T-helper 1 cell treated with Interleukin-12 subunit alpha and Interleukin-12 subunit beta and Interleukin-4 antibody, amounts not matched to agents 30 μg/mL and 1 μg/mL, for 36 hours (primary cell): ENCODE results near the gene ZFYVE28.
A peak's percentile ranks its signal among the peaks of the same experiment; 100 is the strongest.

Experiments
- H3K27ac Mint-ChIP-seq: one replicate; pipeline ENCODE4 v1.8.0; 2021; ENCODE audit warnings: mild to moderate bottlenecking, mixed read lengths
- H3K27me3 Mint-ChIP-seq: one replicate; pipeline ENCODE4 v1.8.0; 2021; ENCODE audit warnings: low read depth, mixed read lengths
- H3K36me3 Mint-ChIP-seq: one replicate; pipeline ENCODE4 v1.8.0; 2021; ENCODE audit warnings: low read depth, mixed read lengths
- H3K4me1 Mint-ChIP-seq: one replicate; pipeline ENCODE4 v1.8.0; 2021; ENCODE audit warnings: low read depth, mixed read lengths
- H3K4me3 Mint-ChIP-seq: one replicate; pipeline ENCODE4 v1.8.0; 2021; ENCODE audit warnings: mild to moderate bottlenecking, moderate library complexity, mixed read lengths
- H3K9me3 Mint-ChIP-seq: one replicate; pipeline ENCODE4 v1.8.0; 2021; ENCODE audit warnings: mixed read lengths

The ZFYVE28 gene

GRCh38 chr4:2273221-2273620 lies 145.2 kb downstream of the ZFYVE28 start:
- H3K27me3 Mint-ChIP-seq: no peaks in the 10 kb centered on the region
- H3K36me3 Mint-ChIP-seq: no peaks in the 10 kb centered on the region
- no peaks in the 10 kb centered on the region for H3K4me1 Mint-ChIP-seq
- H3K9me3 Mint-ChIP-seq: no peaks in the 10 kb centered on the region
- no peak overlapping the region for H3K4me3 Mint-ChIP-seq
- H3K27ac Mint-ChIP-seq: no peak overlapping the region

DNA sequence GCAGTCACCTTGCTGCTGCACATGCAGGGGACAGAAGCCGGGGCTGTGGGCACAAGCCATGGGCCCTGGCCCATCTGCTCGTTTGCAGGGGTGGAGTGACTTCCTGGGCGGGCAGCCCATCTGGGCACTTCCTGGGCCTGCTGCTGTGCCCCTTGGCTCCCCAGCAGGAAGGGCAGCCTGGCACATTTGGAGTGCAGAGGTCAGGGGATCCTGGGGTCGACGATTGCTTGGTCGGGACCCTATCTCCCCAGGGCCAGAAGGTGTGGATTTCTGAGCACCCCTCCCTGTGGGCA lies 145.7 kb downstream of the ZFYVE28 start:
- H3K27ac Mint-ChIP-seq: no peak overlapping the region
- H3K9me3 Mint-ChIP-seq: no peaks in the 10 kb centered on the region

GRCh38 chr4:2272026-2272827 lies 146.2 kb downstream of the ZFYVE28 start:
- no peaks in the 10 kb centered on the region for H3K4me1 Mint-ChIP-seq
- no peaks in the 10 kb centered on the region for H3K27me3 Mint-ChIP-seq
- no peaks in the 10 kb centered on the region for H3K9me3 Mint-ChIP-seq
- H3K4me3 Mint-ChIP-seq: no peak overlapping the region
- H3K36me3 Mint-ChIP-seq: no peaks in the 10 kb centered on the region
- H3K27ac Mint-ChIP-seq: no peak overlapping the region

More for the DNA sequence above, 145.7 kb downstream of the ZFYVE28 start:
- Mint-ChIP-seq H3K4me3 (no peak overlapping the region), H3K27me3 (no peaks in the 10 kb centered on the region), H3K36me3 (no peaks in the 10 kb centered on the region), H3K4me1 (no peaks in the 10 kb centered on the region)

- H3K4me1 Mint-ChIP-seq: no peaks in the 10 kb centered on the region
- no peaks in the 10 kb centered on the region for H3K9me3 Mint-ChIP-seq
- H3K27me3 Mint-ChIP-seq: no peaks in the 10 kb centered on the region
- H3K4me3 Mint-ChIP-seq: no peak overlapping the region
- H3K36me3 Mint-ChIP-seq: no peaks in the 10 kb centered on the region
- H3K27ac Mint-ChIP-seq: no peak overlapping the region
Observed at GRCh38 chr4:2271279-2272025, 147.0 kb downstream of the ZFYVE28 start.

GRCh38 chr4:2270341-2271165 lies 147.9 kb downstream of the ZFYVE28 start:
- H3K4me3 Mint-ChIP-seq: no peak overlapping the region
- H3K9me3 Mint-ChIP-seq: no peaks in the 10 kb centered on the region
- no peaks in the 10 kb centered on the region for H3K4me1 Mint-ChIP-seq
- no peak overlapping the region for H3K27ac Mint-ChIP-seq
- H3K36me3 Mint-ChIP-seq: no peaks in the 10 kb centered on the region
- H3K27me3 Mint-ChIP-seq: no peaks in the 10 kb centered on the region

- Mint-ChIP-seq H3K27ac (no peak overlapping the region), H3K27me3 (no peaks in the 10 kb centered on the region)
Observed at GRCh38 chr4:2269618-2270163, 148.8 kb downstream of the ZFYVE28 start.

DNA sequence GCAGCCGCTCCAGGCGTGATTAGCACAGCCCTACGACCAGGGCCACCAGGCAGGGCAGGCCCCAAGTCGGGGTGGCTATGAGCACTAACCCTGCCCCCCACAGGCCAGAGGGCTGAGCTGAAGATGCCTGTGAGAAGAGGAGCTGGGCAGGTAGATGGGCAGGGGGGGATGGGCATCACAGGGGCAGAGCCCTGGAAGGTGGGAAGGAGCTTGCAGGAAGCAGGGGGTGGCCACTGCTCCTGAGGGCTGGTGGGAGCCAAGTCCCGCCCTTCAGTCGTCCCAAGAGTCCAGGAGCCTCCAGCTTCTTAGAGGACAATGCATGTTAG lies 149.3 kb downstream of the ZFYVE28 start:
- H3K4me3 Mint-ChIP-seq: no peak overlapping the region
- H3K27ac Mint-ChIP-seq: no peak overlapping the region
- no peaks in the 10 kb centered on the region for H3K27me3 Mint-ChIP-seq
- no peaks in the 10 kb centered on the region for H3K36me3 Mint-ChIP-seq
- no peaks in the 10 kb centered on the region for H3K4me1 Mint-ChIP-seq
- H3K9me3 Mint-ChIP-seq: no peaks in the 10 kb centered on the region

More at GRCh38 chr4:2269618-2270163, 148.8 kb downstream of the ZFYVE28 start:
- Mint-ChIP-seq H3K4me1 (no peaks in the 10 kb centered on the region), H3K4me3 (no peak overlapping the region), H3K9me3 (no peaks in the 10 kb centered on the region), H3K36me3 (no peaks in the 10 kb centered on the region)

- no peaks in the 10 kb centered on the region for H3K27me3 Mint-ChIP-seq
- H3K27ac Mint-ChIP-seq: no peak overlapping the region
- no peaks in the 10 kb centered on the region for H3K36me3 Mint-ChIP-seq
- no peaks in the 10 kb centered on the region for H3K9me3 Mint-ChIP-seq
- H3K4me3 Mint-ChIP-seq: no peak overlapping the region
- H3K4me1 Mint-ChIP-seq: no peaks in the 10 kb centered on the region
Observed at GRCh38 chr4:2268357-2269205, 149.9 kb downstream of the ZFYVE28 start.

GRCh38 chr4:2267841-2268240 lies 150.6 kb downstream of the ZFYVE28 start:
- Mint-ChIP-seq H3K4me3 (no peak overlapping the region), H3K27ac (no peak overlapping the region), H3K27me3 (no peaks in the 10 kb centered on the region), H3K4me1 (no peaks in the 10 kb centered on the region), H3K36me3 (no peaks in the 10 kb centered on the region), H3K9me3 (no peaks in the 10 kb centered on the region)

DNA sequence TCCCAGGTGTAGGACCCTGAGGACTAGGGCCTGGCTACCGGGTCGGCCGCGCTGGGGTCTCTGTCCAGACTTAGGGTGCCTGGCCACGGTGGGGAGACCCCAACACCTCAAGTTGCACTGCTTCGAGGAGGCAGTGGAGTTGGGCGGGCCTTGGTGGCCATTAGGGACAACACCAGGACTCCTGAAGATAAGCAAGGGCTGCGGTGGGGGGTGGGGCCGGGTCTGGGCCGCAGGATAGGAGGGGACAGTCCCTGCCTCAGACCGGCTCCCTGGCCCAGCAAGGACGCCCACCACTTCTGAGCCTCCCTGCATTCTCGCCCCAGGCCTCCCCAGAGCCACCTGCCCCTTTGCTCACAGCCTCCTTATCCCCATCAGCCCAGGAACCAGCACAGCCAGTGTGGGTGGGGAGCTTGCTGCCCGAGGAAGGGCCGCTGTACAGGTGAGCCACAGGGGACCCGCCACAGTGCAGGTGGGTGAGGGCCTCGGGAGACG lies 151.1 kb downstream of the ZFYVE28 start:
- Mint-ChIP-seq H3K27ac (no peak overlapping the region), H3K27me3 (no peaks in the 10 kb centered on the region), H3K4me1 (no peaks in the 10 kb centered on the region), H3K9me3 (no peaks in the 10 kb centered on the region), H3K4me3 (no peak overlapping the region), H3K36me3 (no peaks in the 10 kb centered on the region)

GRCh38 chr4:2266821-2267220 lies 151.6 kb downstream of the ZFYVE28 start:
- H3K4me3 Mint-ChIP-seq: no peak overlapping the region
- H3K4me1 Mint-ChIP-seq: no peaks in the 10 kb centered on the region
- no peaks in the 10 kb centered on the region for H3K36me3 Mint-ChIP-seq
- H3K9me3 Mint-ChIP-seq: no peaks in the 10 kb centered on the region
- no peaks in the 10 kb centered on the region for H3K27me3 Mint-ChIP-seq
- no peak overlapping the region for H3K27ac Mint-ChIP-seq

GRCh38 chr4:2266181-2266580 lies 152.3 kb downstream of the ZFYVE28 start:
- Mint-ChIP-seq H3K27me3 (no peaks in the 10 kb centered on the region), H3K4me3 (no peak overlapping the region), H3K9me3 (no peaks in the 10 kb centered on the region), H3K27ac (no peak overlapping the region), H3K4me1 (no peaks in the 10 kb centered on the region), H3K36me3 (no peaks in the 10 kb centered on the region)

GRCh38 chr4:2265113-2266110 lies 153.0 kb downstream of the ZFYVE28 start:
- no peaks in the 10 kb centered on the region for H3K36me3 Mint-ChIP-seq
- peak overlapping the region; percentile 41 for H3K27ac Mint-ChIP-seq
- H3K4me1 Mint-ChIP-seq: no peaks in the 10 kb centered on the region
- no peaks in the 10 kb centered on the region for H3K9me3 Mint-ChIP-seq
- no peaks in the 10 kb centered on the region for H3K27me3 Mint-ChIP-seq
- H3K4me3 Mint-ChIP-seq: no peak overlapping the region
